ENCODE data around the gene TRAPPC1. TPM values are rescaled to one million over a fixed set of nuclear protein-coding genes. Genes with fewer than 3 reads are reported as not detected.

TRAPPC1 gene
- total RNA-seq, 1 experiment from 2014 or later = 224 TPM

GRCh38 chr17:7884581-7885366, 47.0 kb downstream of the TRAPPC1 start:
- TF ChIP-seq CTCF (conservative IDR thresholded peaks at IDR 0.05) (no peak), EZH2 (IDR thresholded peaks at IDR 0.05; ENCODE audit: low read depth) (no peak)
- intact Hi-C loops (cut with micrococcal nuclease; ENCODE audit: unreplicated experiment) = loop anchor here (5.0 to 10.0 kb wide), 2 partner anchors 48 to 300 kb away; partner anchors contain the start of genes CNTROB, MPDU1 and TRAPPC1

GRCh38 chr17:7883781-7884386, 47.9 kb downstream of the TRAPPC1 start:
- peak in 1 of 2 experiments; percentile 57 for DNase-seq
- no peak for TF ChIP-seq EZH2 (IDR thresholded peaks at IDR 0.05; ENCODE audit: low read depth)
- TF ChIP-seq CTCF (conservative IDR thresholded peaks at IDR 0.05) = no peak
- H2AFZ ChIP-seq = no peak overlapping the region

More at GRCh38 chr17:7884581-7885366, 47.0 kb downstream of the TRAPPC1 start:
- BruUV-seq (replicated peaks) = no TSS peak
- DNase-seq = peak in 1 of 2 experiments; percentile 25
- H3K4me2 ChIP-seq = no peak overlapping the region
- H2AFZ ChIP-seq = no peak overlapping the region
- peaks cover 31% of the 10 kb centered on the region for H3K79me2 ChIP-seq (ENCODE audit: low read depth)
- H3K4me1 ChIP-seq (replicated peaks; ENCODE audit: insufficient read depth) = peaks cover 24% of the 10 kb centered on the region
- H3K4me3 ChIP-seq = peak overlapping the region; percentile 84; the same call in 1 of the 2 replicates
- H3K9me2 ChIP-seq (ENCODE audit: insufficient read depth) = no peaks in the 10 kb centered on the region
- POLR2A ChIA-PET (ENCODE audit: unreplicated experiment) = interaction anchor here (0.6 kb wide), 2 partner anchors 174 to 662 kb away, joined by 3 to 7 read pairs; no protein-coding TSS in a partner anchor
- CTCF ChIA-PET = no interaction called here
- H3K27me3 ChIP-seq (ENCODE audit: insufficient read depth, low read depth) = no peaks in the 10 kb centered on the region
- H3F3A ChIP-seq (ENCODE audit: insufficient read depth, low read depth) = peaks cover 30% of the 10 kb centered on the region
- H3K9me3 ChIP-seq (ENCODE audit: insufficient read depth, low read depth) = no peaks in the 10 kb centered on the region
- H3K27ac ChIP-seq = no peak overlapping the region
- no peaks in the 10 kb centered on the region for H3K36me3 ChIP-seq (ENCODE audit: low read depth)
- peaks cover 4% of the 10 kb centered on the region; the same call in 1 of the 2 replicates for H4K20me1 ChIP-seq (ENCODE audit: insufficient read depth)

GRCh38 chr17:7882629-7883028, 49.1 kb downstream of the TRAPPC1 start:
- no peak overlapping the region for H3K4me2 ChIP-seq
- POLR2A ChIA-PET (ENCODE audit: unreplicated experiment) = interaction anchor here (0.6 kb wide), 1 partner anchor 115 kb away, joined by 4 read pairs; no protein-coding TSS in a partner anchor
- H3K9me2 ChIP-seq (ENCODE audit: insufficient read depth) = no peaks in the 10 kb centered on the region
- intact Hi-C loops (cut with micrococcal nuclease; ENCODE audit: unreplicated experiment) = loop anchor here (10.0 kb wide), 1 partner anchor 298 kb away; the partner anchor contains the start of gene MPDU1
- peaks cover 10% of the 10 kb centered on the region; the same call in 1 of the 2 replicates for H3K4me1 ChIP-seq (replicated peaks; ENCODE audit: insufficient read depth)
- no peaks in the 10 kb centered on the region for H4K20me1 ChIP-seq (ENCODE audit: insufficient read depth)
- peaks cover 12% of the 10 kb centered on the region for H3K79me2 ChIP-seq (ENCODE audit: low read depth)
- no peak overlapping the region for H3K27ac ChIP-seq
- no peak overlapping the region for H2AFZ ChIP-seq
- BruUV-seq (replicated peaks) = no TSS peak
- peaks cover 12% of the 10 kb centered on the region; the same call in 1 of the 2 replicates for H3F3A ChIP-seq (ENCODE audit: insufficient read depth, low read depth)
- CTCF ChIA-PET = interaction anchor here (0.7 kb wide), 1 partner anchor 107 kb away, joined by 4 read pairs; no protein-coding TSS in a partner anchor
- no peaks in the 10 kb centered on the region for H3K9me3 ChIP-seq (ENCODE audit: insufficient read depth, low read depth)
- TF ChIP-seq CTCF (conservative IDR thresholded peaks at IDR 0.05) (no peak), EZH2 (IDR thresholded peaks at IDR 0.05; ENCODE audit: low read depth) (no peak)
- H3K36me3 ChIP-seq (ENCODE audit: low read depth) = no peaks in the 10 kb centered on the region
- H3K27me3 ChIP-seq (ENCODE audit: insufficient read depth, low read depth) = no peaks in the 10 kb centered on the region
- H3K4me3 ChIP-seq = no peak overlapping the region
- DNase-seq = no peak

More at GRCh38 chr17:7883781-7884386, 47.9 kb downstream of the TRAPPC1 start:
- Histone ChIP-seq H3K4me1 (replicated peaks; ENCODE audit: insufficient read depth) (peaks cover 15% of the 10 kb centered on the region), H4K20me1 (ENCODE audit: insufficient read depth) (no peaks in the 10 kb centered on the region), H3K27ac (peak overlapping the region; percentile 45), H3K4me3 (peak overlapping the region; percentile 62), H3K36me3 (ENCODE audit: low read depth) (no peaks in the 10 kb centered on the region), H3K27me3 (ENCODE audit: insufficient read depth, low read depth) (no peaks in the 10 kb centered on the region), H3K9me2 (ENCODE audit: insufficient read depth) (no peaks in the 10 kb centered on the region), H3K9me3 (ENCODE audit: insufficient read depth, low read depth) (no peaks in the 10 kb centered on the region), H3F3A (ENCODE audit: insufficient read depth, low read depth) (peaks cover 23% of the 10 kb centered on the region), H3K4me2 (peak overlapping the region; percentile 89), H3K79me2 (ENCODE audit: low read depth) (peaks cover 22% of the 10 kb centered on the region)
- POLR2A ChIA-PET (ENCODE audit: unreplicated experiment) = interaction anchor here (0.6 to 0.7 kb wide), 4 partner anchors 72 to 661 kb away, joined by 3 to 8 read pairs (median 6); partner anchors contain the start of gene NEURL4
- TSS peak; percentile 14 for BruUV-seq (replicated peaks)
- intact Hi-C loops (cut with micrococcal nuclease; ENCODE audit: unreplicated experiment) = loop anchor here (10.0 kb wide), 1 partner anchor 299 kb away; the partner anchor contains the start of gene MPDU1
- CTCF ChIA-PET = interaction anchor here (0.6 to 1.0 kb wide), 5 partner anchors 13 to 244 kb away, joined by 3 to 4 read pairs (median 3); no protein-coding TSS in a partner anchor
